ENCODE measurements around the gene ABR. TPM values are rescaled to one million over a fixed set of nuclear protein-coding genes. Genes with fewer than 3 reads are reported as not detected.

The ABR gene
- total RNA-seq (2014; rRNA removed) (35.4 and 58.5 TPM in 2 replicates), Bru-seq, nascent RNA (percentile 48 among the genes with signal in this experiment), BruChase-seq, experiment 1, labeled RNA remaining after a 6-hour chase (percentile 56 among the genes with signal in this experiment), BruChase-seq, experiment 2, labeled RNA remaining after a 2-hour chase (percentile 55 among the genes with signal in this experiment)
- long read RNA-seq, full-length matches to known transcripts = 12 of 120 reads
- long read RNA-seq, partial matches to known transcripts = 33 of 120 reads
- long read RNA-seq, other reads (novel, unspliced or antisense) = 75 of 120 reads

- H3K36me3 ChIP-seq (ENCODE audit: low read depth, low read length) = no peaks in the 10 kb centered on the region
- H3F3A ChIP-seq (ENCODE audit: low read length, unreplicated experiment) = no peaks in the 10 kb centered on the region
- peak; percentile 40 for ATAC-seq
- no TSS peak for BruUV-seq (replicated peaks)
- intact Hi-C loops (cut with micrococcal nuclease) = no loop called here
- no peaks in the 10 kb centered on the region for H3K9me2 ChIP-seq (replicated peaks; ENCODE audit: low read length)
- no peak for TF ChIP-seq EZH2 (IDR thresholded peaks at IDR 0.05; ENCODE audit: low read length, unreplicated experiment)
- no peak for TF ChIP-seq EZH2phosphoT487 (IDR thresholded peaks at IDR 0.05; ENCODE audit: borderline replicate concordance, low read length)
- TF ChIP-seq CTCF (conservative IDR thresholded peaks at IDR 0.05; ENCODE audit: low read depth, low read length) = no peak
- H3K4me3 ChIP-seq (ENCODE audit: low read length) = peak within 1 kb of the TSS; percentile 73
- DNase-seq = no peak
- H3K4me1 ChIP-seq (ENCODE audit: insufficient read depth, low read length) = peaks cover 3% of the 10 kb centered on the region; the same call in 1 of the 2 replicates
- CTCF ChIA-PET = no interaction called here
- H4K20me1 ChIP-seq (ENCODE audit: low read length) = no peaks in the 10 kb centered on the region
- peak within 1 kb of the TSS; percentile 48; the same call in 1 of the 2 replicates for H2AFZ ChIP-seq (ENCODE audit: low read length)
- H3K79me2 ChIP-seq (ENCODE audit: low read length) = no peaks in the 10 kb centered on the region
- H3K4me2 ChIP-seq (ENCODE audit: low read length) = peak within 1 kb of the TSS; percentile 88
- POLR2A ChIA-PET (ENCODE audit: unreplicated experiment) = no interaction called here
- H3K27me3 ChIP-seq (ENCODE audit: low read length) = no peaks in the 10 kb centered on the region
- H3K9ac ChIP-seq (ENCODE audit: low read length) = peak within 1 kb of the TSS; percentile 38; the same call in 1 of the 2 replicates
- no peak within 1 kb of the TSS for H3K27ac ChIP-seq (ENCODE audit: low read length)
- no peaks in the 10 kb centered on the region for H3K9me3 ChIP-seq (ENCODE audit: low read length)
These were observed at the start of gene ABR for GRCh38 chr17:1179818-1180742. TSS of gene ABR (minus strand) at chr17:1179981. CDS start at chr17:1179727, 254 bp downstream.

DNA sequence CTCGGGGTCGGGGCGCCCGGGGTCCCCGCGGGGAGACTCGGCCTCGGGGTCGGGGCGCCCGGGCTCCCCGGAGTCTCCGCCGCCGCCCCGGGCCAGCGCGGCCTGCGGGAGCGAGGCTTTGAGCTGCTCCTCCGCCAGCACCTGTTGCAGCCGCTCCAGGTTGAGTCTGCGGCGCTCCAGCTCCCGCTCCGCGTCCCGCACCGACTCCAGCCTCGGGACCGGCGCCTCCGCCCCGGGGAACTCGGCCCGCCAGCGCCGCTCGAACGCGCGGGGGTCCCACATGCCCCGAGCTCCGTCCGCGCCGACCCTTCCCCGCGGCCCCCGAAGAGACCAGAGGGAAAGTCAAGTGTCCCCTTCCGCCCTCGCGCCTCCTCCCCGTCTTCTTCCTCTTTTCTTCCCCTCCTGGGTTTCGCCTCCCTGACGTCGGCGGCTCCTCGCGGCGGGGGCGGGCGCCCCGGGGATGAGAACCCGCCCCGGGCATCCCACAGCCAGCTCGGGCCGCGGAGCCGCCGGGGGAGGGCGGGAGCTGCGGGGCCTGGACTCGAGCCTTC, 49.6 kb upstream of the ABR start:
- ATAC-seq (peak; percentile 56), DNase-seq (no peak)
- no peak for TF ChIP-seq CTCF (conservative IDR thresholded peaks at IDR 0.05; ENCODE audit: low read depth, low read length)
- TF ChIP-seq EZH2phosphoT487 (IDR thresholded peaks at IDR 0.05; ENCODE audit: borderline replicate concordance, low read length) = no peak
- no peak for TF ChIP-seq EZH2 (IDR thresholded peaks at IDR 0.05; ENCODE audit: low read length, unreplicated experiment)
- Histone ChIP-seq H3K79me2 (ENCODE audit: low read length) (no peaks in the 10 kb centered on the region), H3K9me3 (ENCODE audit: low read length) (no peaks in the 10 kb centered on the region), H3K4me3 (ENCODE audit: low read length) (peak overlapping the region; percentile 65), H2AFZ (ENCODE audit: low read length) (peak overlapping the region; percentile 63; the same call in 1 of the 2 replicates), H3K9ac (ENCODE audit: low read length) (no peak overlapping the region), H3F3A (ENCODE audit: low read length, unreplicated experiment) (no peaks in the 10 kb centered on the region), H3K27ac (ENCODE audit: low read length) (no peak overlapping the region), H3K9me2 (replicated peaks; ENCODE audit: low read length) (no peaks in the 10 kb centered on the region), H3K27me3 (ENCODE audit: low read length) (peaks cover 7% of the 10 kb centered on the region), H3K4me1 (ENCODE audit: insufficient read depth, low read length) (peaks cover 6% of the 10 kb centered on the region; the same call in 1 of the 2 replicates), H4K20me1 (ENCODE audit: low read length) (no peaks in the 10 kb centered on the region), H3K36me3 (ENCODE audit: low read depth, low read length) (no peaks in the 10 kb centered on the region), H3K4me2 (ENCODE audit: low read length) (peak overlapping the region; percentile 81)
- intact Hi-C loops (cut with micrococcal nuclease) = no loop called here
- ChIA-PET POLR2A (ENCODE audit: unreplicated experiment) (no interaction called here), CTCF (interaction anchor here (0.6 kb wide), 1 partner anchor 57 kb away, joined by 4 read pairs; no protein-coding TSS in a partner anchor)
- no TSS peak for BruUV-seq (replicated peaks)
